ENCODE results near the gene TMEM190. TPM values are rescaled to one million over a fixed set of nuclear protein-coding genes. Genes with fewer than 3 reads are reported as not detected.

Gene TMEM190
- total RNA-seq, 1 donor from 2014 or later: 2.5 TPM

- Mint-ChIP-seq H3K9me3 (ENCODE audit: unreplicated experiment) (peaks cover 3% of the 10 kb centered on the region), H3K4me3 (ENCODE audit: unreplicated experiment) (no peak overlapping the region), H3K36me3 (ENCODE audit: low read depth, unreplicated experiment) (no peaks in the 10 kb centered on the region), H3K27me3 (ENCODE audit: low read depth, unreplicated experiment) (peaks cover 31% of the 10 kb centered on the region), H3K27ac (ENCODE audit: unreplicated experiment) (no peak overlapping the region), H3K4me1 (ENCODE audit: low read depth, unreplicated experiment) (peaks cover 3% of the 10 kb centered on the region)
- Histone ChIP-seq H3K4me3 (ENCODE audit: insufficient read depth, low read depth, low read length) (no peak overlapping the region), H3K9ac (ENCODE audit: low read length) (no peak overlapping the region), H4K20me1 (ENCODE audit: insufficient read depth, low read length) (peaks cover 9% of the 10 kb centered on the region), H3K27ac (ENCODE audit: low read depth, low read length) (no peak overlapping the region), H2AFZ (ENCODE audit: low read depth, low read length) (no peak overlapping the region), H3K4me1 (ENCODE audit: insufficient read depth, low read length) (peaks cover 3% of the 10 kb centered on the region), H3K27me3 (ENCODE audit: insufficient read depth, low read length) (peaks cover 6% of the 10 kb centered on the region), H3K36me3 (ENCODE audit: insufficient read depth, low read length) (no peaks in the 10 kb centered on the region), H3K9me3 (ENCODE audit: insufficient read depth, low read depth, low read length) (no peaks in the 10 kb centered on the region), H3K4me2 (ENCODE audit: low read length) (no peak overlapping the region), H3K79me2 (ENCODE audit: insufficient read depth, low read length) (no peaks in the 10 kb centered on the region)
- FAIRE-seq (no peak), DNase-seq (ENCODE audit: low read depth) (no peak)
- TF ChIP-seq EZH2 (IDR thresholded peaks at IDR 0.05; ENCODE audit: insufficient read depth, low read length): no peak
- TF ChIP-seq, protein P1, sequence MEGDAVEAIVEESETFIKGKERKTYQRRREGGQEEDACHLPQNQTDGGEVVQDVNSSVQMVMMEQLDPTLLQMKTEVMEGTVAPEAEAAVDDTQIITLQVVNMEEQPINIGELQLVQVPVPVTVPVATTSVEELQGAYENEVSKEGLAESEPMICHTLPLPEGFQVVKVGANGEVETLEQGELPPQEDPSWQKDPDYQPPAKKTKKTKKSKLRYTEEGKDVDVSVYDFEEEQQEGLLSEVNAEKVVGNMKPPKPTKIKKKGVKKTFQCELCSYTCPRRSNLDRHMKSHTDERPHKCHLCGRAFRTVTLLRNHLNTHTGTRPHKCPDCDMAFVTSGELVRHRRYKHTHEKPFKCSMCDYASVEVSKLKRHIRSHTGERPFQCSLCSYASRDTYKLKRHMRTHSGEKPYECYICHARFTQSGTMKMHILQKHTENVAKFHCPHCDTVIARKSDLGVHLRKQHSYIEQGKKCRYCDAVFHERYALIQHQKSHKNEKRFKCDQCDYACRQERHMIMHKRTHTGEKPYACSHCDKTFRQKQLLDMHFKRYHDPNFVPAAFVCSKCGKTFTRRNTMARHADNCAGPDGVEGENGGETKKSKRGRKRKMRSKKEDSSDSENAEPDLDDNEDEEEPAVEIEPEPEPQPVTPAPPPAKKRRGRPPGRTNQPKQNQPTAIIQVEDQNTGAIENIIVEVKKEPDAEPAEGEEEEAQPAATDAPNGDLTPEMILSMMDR (IDR thresholded peaks at IDR 0.05; ENCODE audit: insufficient read depth, low read depth, low read length): no peak
These were observed 17.4 kb upstream of the TMEM190 start for GRCh38 chr19:55358943-55359908.

DNA sequence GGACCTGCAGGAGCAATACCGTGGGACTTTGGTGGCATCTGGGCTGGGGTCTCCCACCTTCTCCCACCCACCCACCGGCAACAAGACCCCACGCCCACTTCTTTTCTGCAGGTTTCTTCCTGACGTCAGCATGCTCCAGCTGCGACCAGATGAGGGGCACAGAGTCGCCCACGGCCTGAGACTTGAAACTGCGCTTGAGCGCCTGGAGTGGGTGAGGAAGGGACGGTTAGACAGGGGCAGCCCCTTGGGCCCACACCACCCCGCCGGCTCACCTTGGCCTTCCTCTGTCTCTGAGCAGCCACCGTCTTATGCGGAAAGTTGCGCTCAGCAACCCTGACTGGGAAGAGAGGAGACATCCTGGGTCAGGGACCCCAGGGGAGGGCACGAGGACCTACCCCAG lies 15.7 kb upstream of the TMEM190 start:
- no peak for TF ChIP-seq EZH2 (IDR thresholded peaks at IDR 0.05; ENCODE audit: insufficient read depth, low read length)
- TF ChIP-seq, protein P1 (IDR thresholded peaks at IDR 0.05; ENCODE audit: insufficient read depth, low read depth, low read length): no peak
- DNase-seq (ENCODE audit: low read depth) (no peak), FAIRE-seq (no peak)
- H3K36me3 Mint-ChIP-seq (ENCODE audit: low read depth, unreplicated experiment): peaks cover 4% of the 10 kb centered on the region
- no peaks in the 10 kb centered on the region for H3K4me1 ChIP-seq (ENCODE audit: insufficient read depth, low read length)
- peaks cover 3% of the 10 kb centered on the region for H3K36me3 ChIP-seq (ENCODE audit: insufficient read depth, low read length)
- peaks cover 13% of the 10 kb centered on the region for H4K20me1 ChIP-seq (ENCODE audit: insufficient read depth, low read length)
- no peak overlapping the region for H2AFZ ChIP-seq (ENCODE audit: low read depth, low read length)
- no peak overlapping the region for H3K9ac ChIP-seq (ENCODE audit: low read length)
- no peaks in the 10 kb centered on the region for H3K9me3 ChIP-seq (ENCODE audit: insufficient read depth, low read depth, low read length)
- H3K27me3 Mint-ChIP-seq (ENCODE audit: low read depth, unreplicated experiment): peaks cover 24% of the 10 kb centered on the region
- peaks cover 3% of the 10 kb centered on the region for H3K4me1 Mint-ChIP-seq (ENCODE audit: low read depth, unreplicated experiment)
- no peak overlapping the region for H3K4me2 ChIP-seq (ENCODE audit: low read length)
- no peak overlapping the region for H3K27ac Mint-ChIP-seq (ENCODE audit: unreplicated experiment)
- H3K9me3 Mint-ChIP-seq (ENCODE audit: unreplicated experiment): peaks cover 3% of the 10 kb centered on the region
- no peaks in the 10 kb centered on the region for H3K79me2 ChIP-seq (ENCODE audit: insufficient read depth, low read length)
- peaks cover 2% of the 10 kb centered on the region for H3K27me3 ChIP-seq (ENCODE audit: insufficient read depth, low read length)
- H3K4me3 ChIP-seq (ENCODE audit: insufficient read depth, low read depth, low read length): no peak overlapping the region
- no peak overlapping the region for H3K4me3 Mint-ChIP-seq (ENCODE audit: unreplicated experiment)
- no peak overlapping the region for H3K27ac ChIP-seq (ENCODE audit: low read depth, low read length)

Measured in astrocyte (in vitro differentiated cells and primary cell).